ENCODE measurements around the gene AFAP1L1. TPM values are rescaled to one million over a fixed set of nuclear protein-coding genes. Genes with fewer than 3 reads are reported as not detected.

Gene AFAP1L1
- total and polyA plus RNA-seq, 9 of the 15 experiments (the other 6 are each of a cell fraction or from before 2014, with no cell fraction given): 0.01 to 0.12 (median 0.03) TPM; not detected in 4

- TF ChIP-seq, protein P1, sequence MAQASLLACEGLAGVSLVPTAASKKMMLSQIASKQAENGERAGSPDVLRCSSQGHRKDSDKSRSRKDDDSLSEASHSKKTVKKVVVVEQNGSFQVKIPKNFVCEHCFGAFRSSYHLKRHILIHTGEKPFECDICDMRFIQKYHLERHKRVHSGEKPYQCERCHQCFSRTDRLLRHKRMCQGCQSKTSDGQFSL (CRISPR knock-in tag; IDR thresholded peaks at IDR 0.05): no peak
- TF ChIP-seq, protein P1 (tag; IDR thresholded peaks at IDR 0.05): peak in 1 of 2 experiments; percentile 59; a peak in 1 of 4 replicates
- TF ChIP-seq ARID1B (IDR thresholded peaks at IDR 0.05) (no peak), PRMT5 (CRISPR knock-in tag; IDR thresholded peaks at IDR 0.05) (no peak)
These were observed 32.8 kb downstream of the AFAP1L1 start (continued) for GRCh38 chr5:149304195-149305078.

GRCh38 chr5:149309354-149309753, 37.7 kb downstream of the AFAP1L1 start:
- Histone ChIP-seq H3K27ac (ENCODE audit: extremely low read depth, low read depth, low read length) (no peak overlapping the region), H3K79me2 (ENCODE audit: control insufficient read depth, insufficient read depth, low read length) (no peaks in the 10 kb centered on the region), H4K20me1 (replicated peaks; ENCODE audit: control insufficient read depth, insufficient read depth, low read length) (0 out of 2 replicates have a peak, but pooled peaks cover 1% of the 10 kb centered on the region), H3K27me3 (ENCODE audit: control insufficient read depth in 2 of 2, insufficient read depth in 2 of 2, low read length in 2 of 2) (peaks cover 37 to 60% of the 10 kb centered on the region in 2 experiments), H3K9ac (ENCODE audit: insufficient read depth in 1 of 2, low read depth in 2 of 2, low read length in 2 of 2) (no peak overlapping the region), H3K4me2 (ENCODE audit: insufficient read depth, low read length) (no peak overlapping the region), H3K36me3 (ENCODE audit: control insufficient read depth, insufficient read depth, low read length) (no peaks in the 10 kb centered on the region), H3K4me3 (no peak overlapping the region), H3K4me1 (replicated peaks in 1 of 2; ENCODE audit: control insufficient read depth in 2 of 2, insufficient read depth in 2 of 2, low read length in 2 of 2) (no peaks in the 10 kb centered on the region), H2AFZ (ENCODE audit: low read depth, low read length) (no peak overlapping the region), H3K9me1 (ENCODE audit: control insufficient read depth, insufficient read depth, low read length) (no peaks in the 10 kb centered on the region), H3K9me3 (replicated peaks; ENCODE audit: control insufficient read depth, insufficient read depth, low read depth, low read length) (no peaks in the 10 kb centered on the region)
- DNase-seq (ENCODE audit: extremely low read depth in 1 of 4, low spot score in 3 of 4): no peak
- ATAC-seq: no peak
- intact Hi-C loops (cut with micrococcal nuclease): no loop called here
- POLR2A ChIA-PET: interaction anchor here (0.5 to 1.1 kb wide), 3 partner anchors 25 to 1727 kb away, joined by 3 read pairs; no protein-coding TSS in a partner anchor
- no TSS peak for BruUV-seq (replicated peaks)
- in situ Hi-C loops (cut with MboI): no loop called here
- TF ChIP-seq ZBTB8A (IDR thresholded peaks at IDR 0.05; ENCODE audit: partially characterized antibody) (no peak), KAT2B (IDR thresholded peaks at IDR 0.05; ENCODE audit: low read depth, low read length) (no peak), POLR3A (IDR thresholded peaks at IDR 0.05; ENCODE audit: borderline replicate concordance, extremely low read depth, insufficient read depth, insufficient read length) (no peak), ARHGAP35 (IDR thresholded peaks at IDR 0.05; ENCODE audit: partially characterized antibody) (no peak), SPI1 (IDR thresholded peaks at IDR 0.05; ENCODE audit: borderline replicate concordance, low read depth, low read length) (peak; percentile 34; the same call in 1 of the 2 replicates), SNRNP70 (optimal IDR thresholded peaks at IDR 0.05; ENCODE audit: low read depth, low read length) (no peak)
- no peak for FAIRE-seq
- CTCF ChIA-PET (ENCODE audit: low intra/inter-chr PET ratio): no interaction called here
- 8% methylated on average over 6 of the region's 6 CpGs for WGBS (ENCODE audit: insufficient coverage, low coverage, missing lambda C conversion rate)

All from K562 (cell line).